ENCODE results near the gene COX4I1.
A peak's percentile ranks its signal among the peaks of the same experiment; 100 is the strongest.
"Not testable (repeated sequence)": the region's sequence is repeated elsewhere in the genome, so short reads cannot be mapped to it uniquely, and the experiment has no call there.

Gene COX4I1

GRCh38 chr16:85803570-85803969 lies 4.1 kb downstream of the COX4I1 start:
- no peak for DNase-seq (ENCODE audit: low read depth)

GRCh38 chr16:85805442-85806045 lies 6.0 kb downstream of the COX4I1 start:
- DNase-seq (ENCODE audit: low read depth): no peak

GRCh38 chr16:85806539-85806938 lies 7.0 kb downstream of the COX4I1 start:
- no peak for DNase-seq (ENCODE audit: low read depth)

- not testable (repeated sequence) for DNase-seq (ENCODE audit: low read depth)
Observed at GRCh38 chr16:85807340-85807739, 7.8 kb downstream of the COX4I1 start.

GRCh38 chr16:85808104-85808503 lies 8.6 kb downstream of the COX4I1 start:
- DNase-seq (ENCODE audit: low read depth): not testable (repeated sequence)

GRCh38 chr16:85808926-85809325 lies 9.4 kb downstream of the COX4I1 start:
- DNase-seq (ENCODE audit: low read depth): no peak

DNA sequence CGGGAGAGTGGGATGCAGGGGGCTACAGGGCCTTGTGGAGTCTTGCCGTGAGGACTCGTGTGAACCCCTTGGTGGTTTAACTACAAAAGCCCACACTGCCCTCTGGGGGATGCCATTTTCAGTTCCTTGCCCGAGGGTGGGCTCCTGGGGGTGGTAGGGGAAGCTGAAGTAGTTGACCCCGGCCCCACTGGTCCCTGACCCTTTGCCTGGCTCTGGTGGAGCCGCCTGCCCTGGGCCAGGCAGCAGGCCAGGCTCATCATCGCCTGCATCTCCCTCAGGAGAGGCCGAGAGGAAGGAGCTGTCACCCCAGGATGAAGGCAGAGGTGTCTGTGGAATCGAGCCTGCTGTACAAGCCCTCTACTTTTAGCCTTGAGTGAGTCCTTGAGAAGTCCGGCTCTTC lies 10.2 kb downstream of the COX4I1 start:
- DNase-seq (ENCODE audit: low read depth): no peak

- DNase-seq (ENCODE audit: low read depth): no peak
Observed at GRCh38 chr16:85810097-85810741, 10.7 kb downstream of the COX4I1 start.

DNA sequence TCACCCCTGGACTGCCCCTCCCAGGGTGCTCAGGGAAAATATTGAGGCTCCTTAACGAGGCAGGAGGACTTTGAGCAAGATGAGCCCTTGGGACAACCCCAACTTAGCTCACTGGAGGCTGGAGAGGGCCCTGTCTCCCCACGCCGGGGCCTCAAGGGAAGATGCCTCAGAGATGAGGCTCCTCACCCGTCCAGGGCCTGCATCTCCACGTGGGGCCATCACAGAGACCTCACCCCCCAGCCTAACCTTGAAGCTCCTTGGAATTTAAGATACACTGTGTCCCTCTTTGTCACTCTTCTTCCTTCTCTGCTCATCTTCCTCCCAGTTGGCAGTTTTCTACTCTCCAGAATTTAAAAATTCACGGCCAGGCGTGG lies 11.2 kb downstream of the COX4I1 start:
- no peak for DNase-seq (ENCODE audit: low read depth)

- no peak for DNase-seq (ENCODE audit: low read depth)
Observed at GRCh38 chr16:85812031-85812807, 12.7 kb downstream of the COX4I1 start.

DNA sequence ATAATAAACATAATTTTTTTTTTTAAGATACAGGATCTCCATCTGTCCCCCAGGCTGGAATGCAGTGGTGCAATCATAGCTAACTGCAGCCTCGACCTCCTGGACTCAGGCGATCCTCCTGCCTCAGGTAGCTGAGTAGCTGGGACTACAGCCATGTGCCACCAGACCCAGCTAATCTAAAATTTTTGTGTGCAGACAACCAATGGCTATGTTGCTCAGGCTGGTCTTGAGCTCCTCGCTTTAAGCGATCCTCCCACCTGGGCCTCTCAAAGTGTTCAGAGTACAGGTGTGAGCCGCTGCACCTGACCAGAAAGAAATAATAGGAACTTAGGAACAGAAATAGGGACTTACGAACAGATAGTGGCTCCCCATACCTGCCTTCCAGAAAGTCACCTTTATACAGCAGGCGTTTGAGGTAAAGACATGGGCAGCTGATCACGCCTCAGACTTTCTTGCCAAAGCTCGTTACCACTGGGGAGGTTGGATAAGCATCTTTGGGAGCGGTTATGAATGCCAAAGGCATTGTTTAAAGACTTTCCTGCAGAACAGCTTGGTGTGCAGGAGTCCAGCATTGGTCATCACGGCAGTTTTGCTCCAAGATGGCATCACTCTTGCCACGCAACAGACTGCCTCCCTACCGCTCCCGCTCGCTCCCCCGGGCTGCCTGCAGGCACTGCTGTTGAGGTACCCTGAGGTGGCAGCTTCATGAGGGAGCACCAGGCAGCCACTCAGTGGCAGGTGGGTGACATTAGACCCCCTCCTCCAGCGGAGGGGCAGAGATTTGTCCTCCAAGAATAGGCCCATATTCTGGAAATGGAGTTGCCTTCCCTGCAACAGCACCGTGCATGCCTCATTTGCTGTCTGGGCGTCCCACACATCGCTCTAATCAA lies 13.6 kb downstream of the COX4I1 start:
- no peak for DNase-seq (ENCODE audit: low read depth)

DNA sequence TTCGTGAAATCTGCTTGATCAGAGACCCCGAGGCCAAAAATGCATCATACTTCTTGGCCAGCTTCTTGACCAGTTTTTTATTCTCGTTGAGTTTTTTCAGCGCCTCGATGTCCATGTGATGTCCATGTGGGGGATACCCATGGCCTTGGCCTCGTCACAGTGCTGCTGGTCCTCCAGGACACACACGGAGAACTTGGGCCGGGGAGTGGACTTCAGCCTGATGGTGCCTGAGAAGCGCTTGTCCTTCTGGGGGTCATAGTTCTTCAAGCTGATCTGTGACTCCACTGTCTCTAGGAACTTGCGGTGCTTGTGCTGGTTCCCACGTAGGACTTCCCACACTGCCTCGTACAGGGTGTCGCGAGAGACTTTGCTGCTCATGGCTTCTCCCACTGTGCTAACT lies 16.7 kb downstream of the COX4I1 start:
- DNase-seq (ENCODE audit: low read depth): no peak

- not testable (repeated sequence) for DNase-seq (ENCODE audit: low read depth)
Observed at GRCh38 chr16:85817195-85817594, 17.7 kb downstream of the COX4I1 start.

- peak; percentile 82 for DNase-seq (ENCODE audit: low read depth)
Observed at GRCh38 chr16:85819245-85819644, 19.8 kb downstream of the COX4I1 start.

DNA sequence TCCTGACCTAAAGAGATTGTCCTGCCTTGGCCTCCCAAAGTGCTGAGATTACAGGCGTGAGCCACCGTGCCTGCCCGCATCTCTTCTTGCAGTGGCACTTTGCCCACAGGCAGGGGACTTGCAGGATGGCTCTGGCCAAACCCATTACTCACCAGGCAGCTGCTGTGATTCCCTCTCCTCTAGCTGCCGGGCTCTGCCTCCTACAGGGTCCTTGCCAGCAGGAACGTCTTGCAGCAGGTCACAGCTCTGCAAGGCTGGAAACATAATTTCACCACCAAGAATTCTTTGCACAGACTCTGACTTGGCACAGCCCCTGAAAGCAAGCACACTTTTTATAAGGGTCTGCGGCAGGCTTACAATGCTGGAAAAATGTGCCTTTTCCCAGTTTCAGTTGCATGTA lies 20.3 kb downstream of the COX4I1 start:
- DNase-seq (ENCODE audit: low read depth): no peak

- no peak for DNase-seq (ENCODE audit: low read depth)
Observed at GRCh38 chr16:85820604-85821372, 21.3 kb downstream of the COX4I1 start.

DNA sequence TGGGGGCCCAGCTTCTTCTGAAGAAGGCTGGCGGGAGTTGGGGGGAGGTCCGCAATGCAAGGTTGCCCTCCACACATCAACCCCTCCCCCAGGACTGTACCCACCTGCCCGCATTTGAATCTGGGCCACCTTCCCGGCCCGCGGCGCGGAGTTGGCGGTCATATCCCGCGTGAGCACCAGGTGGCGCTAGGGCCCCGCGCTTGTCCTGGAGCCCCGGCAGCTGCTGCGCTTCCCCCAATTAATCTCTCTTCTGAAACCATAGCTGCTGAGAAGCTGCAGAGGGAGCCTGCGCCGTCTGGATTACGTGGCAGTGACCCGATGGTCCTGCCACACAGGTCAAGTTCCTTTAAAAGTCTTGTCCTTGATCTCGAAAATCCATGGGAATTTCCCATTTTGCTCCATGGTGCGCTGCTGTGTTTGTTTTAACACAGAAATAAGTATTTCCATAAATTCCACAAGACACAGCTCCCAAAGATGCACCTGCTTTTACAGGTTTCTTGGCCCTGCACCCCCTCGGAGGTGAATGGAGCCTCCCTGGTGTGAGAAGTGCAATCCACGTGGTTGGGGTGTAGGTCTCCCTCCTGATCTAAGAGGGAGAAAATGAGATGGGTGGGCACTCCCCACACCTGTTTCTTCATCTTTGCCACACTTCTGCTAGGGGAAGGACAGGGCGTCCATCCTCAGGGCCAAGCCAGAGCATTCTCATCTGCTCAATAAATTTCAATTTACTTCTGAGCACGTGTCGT lies 22.1 kb downstream of the COX4I1 start:
- DNase-seq (ENCODE audit: low read depth): peak; percentile 88

GRCh38 chr16:85822145-85822544 lies 22.6 kb downstream of the COX4I1 start:
- no peak for DNase-seq (ENCODE audit: low read depth)

DNA sequence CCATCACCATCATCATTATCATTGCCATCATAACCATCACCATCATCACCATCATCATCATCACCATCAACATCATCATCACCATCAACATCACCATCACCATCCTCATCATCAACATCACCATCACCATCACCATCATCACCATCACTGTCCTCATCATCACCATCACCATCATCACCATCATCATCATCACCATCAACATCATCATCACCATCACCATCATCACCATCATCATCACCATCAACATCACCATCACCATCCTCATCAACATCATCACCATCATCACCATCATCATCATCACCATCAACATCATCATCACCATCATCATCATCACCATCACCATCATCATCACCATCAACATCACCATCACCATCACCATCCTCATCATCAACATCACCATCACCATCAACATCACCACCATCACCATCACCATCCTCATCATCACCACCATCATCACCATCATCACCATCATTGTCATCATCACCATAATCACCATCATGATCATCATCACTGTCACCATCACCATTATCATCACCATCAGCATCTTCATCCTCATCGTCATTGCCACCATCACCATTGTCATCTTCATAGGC lies 23.9 kb downstream of the COX4I1 start:
- DNase-seq (ENCODE audit: low read depth): no peak
